Thoracic aorta (tissue), 2 donors: ENCODE measurements around the gene TBC1D8B. TPM values are rescaled to one million over a fixed set of nuclear protein-coding genes. Genes with fewer than 3 reads are reported as not detected.

Experiments used
- ATAC-seq: fragments of 150-250 bp; one replicate; pipeline ENCODE4 v1.8.0; 2017; ENCODE audit warnings: low read depth; ENCODE audit not compliant: insufficient number of reproducible peaks, low FRiP score
- DNase-seq: peaks from one replicate; pipeline ENCODE4 v3.0.0-alpha.2; 2020; ENCODE audit warnings: low spot score
- H3K27ac ChIP-seq, 2 donors: fragments of 200-600 bp; sonication (generic); 1 replicate in 1 of 2; 2 replicates in 1 of 2; pipeline ENCODE4 v1.5.1; 2016; ENCODE audit warnings: mild to moderate bottlenecking in 2 of 2, moderate library complexity in 2 of 2
- H3K27me3 ChIP-seq: fragments of 200-600 bp; sonication (generic); replicated peaks from 2 replicates; pipeline ENCODE4 v1.6.0; 2016; ENCODE audit warnings: mild to moderate bottlenecking; ENCODE audit not compliant: insufficient read depth
- H3K36me3 ChIP-seq: fragments of 200-600 bp; sonication (generic); one replicate; pipeline ENCODE4 v1.5.1; 2016
- H3K4me1 ChIP-seq, 2 donors: fragments of 200-600 bp; sonication (generic); 1 replicate in 1 of 2; 2 replicates in 1 of 2; pipeline versions ENCODE4 v1.5.1 to v1.6.0; 2016; ENCODE audit warnings: low read depth in 2 of 2, mild to moderate bottlenecking in 1 of 2; ENCODE audit not compliant: control insufficient read depth in 1 of 2
- H3K4me3 ChIP-seq: fragments of 200-600 bp; sonication (generic); 2 replicates; pipeline ENCODE4 v1.5.1; 2016; ENCODE audit warnings: mild to moderate bottlenecking
- H3K9me3 ChIP-seq: fragments of 200-600 bp; sonication (generic); 2 replicates; pipeline ENCODE4 v1.5.1; 2016
- CTCF ChIP-seq: fragments of 200-600 bp; sonication (generic); IDR thresholded peaks from one replicate; pipeline ENCODE4 v1.5.1; 2019; ENCODE audit warnings: antibody characterized with exemption
- total RNA-seq, 2 donors: library from RNA; depleted of rRNA; stranded (reverse); fragments of >200 nt; gene quantifications; one replicate each; pipeline versions ENCODE4 v1.1.0 to v1.2.3, GENCODE V29; 2016

The TBC1D8B gene
- total RNA-seq, 2 donors from 2014 or later, result 7.9 to 16.9 TPM

GRCh38 chrX:106899276-106899675 lies 96.8 kb downstream of the TBC1D8B start:
- Histone ChIP-seq H3K27me3 (no peaks in the 10 kb centered on the region), H3K4me1 (no peaks in the 10 kb centered on the region), H3K36me3 (no peaks in the 10 kb centered on the region), H3K4me3 (no peak overlapping the region), H3K9me3 (no peaks in the 10 kb centered on the region), H3K27ac (no peak overlapping the region)
- no peak for DNase-seq
- no peak for TF ChIP-seq CTCF
- ATAC-seq, result no peak

GRCh38 chrX:106899841-106900240 lies 97.4 kb downstream of the TBC1D8B start:
- TF ChIP-seq CTCF, result no peak
- ATAC-seq, result no peak
- DNase-seq, result no peak
- Histone ChIP-seq H3K4me1 (no peaks in the 10 kb centered on the region), H3K9me3 (no peaks in the 10 kb centered on the region), H3K36me3 (no peaks in the 10 kb centered on the region), H3K27me3 (no peaks in the 10 kb centered on the region), H3K4me3 (no peak overlapping the region), H3K27ac (no peak overlapping the region)

GRCh38 chrX:106901341-106901740 lies 98.9 kb downstream of the TBC1D8B start:
- Histone ChIP-seq H3K4me1 (no peaks in the 10 kb centered on the region), H3K9me3 (no peaks in the 10 kb centered on the region), H3K27ac (no peak overlapping the region), H3K27me3 (no peaks in the 10 kb centered on the region), H3K36me3 (no peaks in the 10 kb centered on the region), H3K4me3 (no peak overlapping the region)
- DNase-seq (no peak), ATAC-seq (no peak)
- TF ChIP-seq CTCF, result no peak

GRCh38 chrX:106901781-106902219 lies 99.3 kb downstream of the TBC1D8B start:
- H3K27ac ChIP-seq, result no peak overlapping the region
- H3K27me3 ChIP-seq, result no peaks in the 10 kb centered on the region
- H3K4me1 ChIP-seq, result no peaks in the 10 kb centered on the region
- no peak overlapping the region for H3K4me3 ChIP-seq
- H3K36me3 ChIP-seq, result no peaks in the 10 kb centered on the region
- no peaks in the 10 kb centered on the region for H3K9me3 ChIP-seq
- no peak for DNase-seq
- ATAC-seq, result no peak
- TF ChIP-seq CTCF, result no peak

GRCh38 chrX:106902684-106903083 lies 100.2 kb downstream of the TBC1D8B start:
- no peaks in the 10 kb centered on the region for H3K27me3 ChIP-seq

More at GRCh38 chrX:106902684-106903083, 100.2 kb downstream of the TBC1D8B start:
- Histone ChIP-seq H3K4me3 (no peak overlapping the region), H3K27ac (no peak overlapping the region), H3K36me3 (no peaks in the 10 kb centered on the region), H3K9me3 (no peaks in the 10 kb centered on the region), H3K4me1 (no peaks in the 10 kb centered on the region)
- DNase-seq (no peak), ATAC-seq (no peak)
- TF ChIP-seq CTCF, result no peak
